Dermis microvascular lymphatic vessel endothelial cell (primary cell): ENCODE data around the gene SPCS2. TPM values are rescaled to one million over a fixed set of nuclear protein-coding genes. Genes with fewer than 3 reads are reported as not detected.
"Not testable (repeated sequence)": the region's sequence is repeated elsewhere in the genome, so short reads cannot be mapped to it uniquely, and the experiment has no call there.

Experiments used
- DNase-seq, 2 donors: peaks; one replicate each; pipeline versions ENCODE4 v3.0.0 to v3.0.0-alpha.2; 2010; ENCODE audit warnings: low read depth in 2 of 2
- total RNA-seq: library from RNA; depleted of rRNA; stranded (reverse); fragments of >200 nt; gene quantifications from 2 replicates; pipeline ENCODE4 v1.2.1, GENCODE V29; 2014

Gene SPCS2
- total RNA-seq, 1 donor from 2014 or later: 10.0 TPM

DNA sequence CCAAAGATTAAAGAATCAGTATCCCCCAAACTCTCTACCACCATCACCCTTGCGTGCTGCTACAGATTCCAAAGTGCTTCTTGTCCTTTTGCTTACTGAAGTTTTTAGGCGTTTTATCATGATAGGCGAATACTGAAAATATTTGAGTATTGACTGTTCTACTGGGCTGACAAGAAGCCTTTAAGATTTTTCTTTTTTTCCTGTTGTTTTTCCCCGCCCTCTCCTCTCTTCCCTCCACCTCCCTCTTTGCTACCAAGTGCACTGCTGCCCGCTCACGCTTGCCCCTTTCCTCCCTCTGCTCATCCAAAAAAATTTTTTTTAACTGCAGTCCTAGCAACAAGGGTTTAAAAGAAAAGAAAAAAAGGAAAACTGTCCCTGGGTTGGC lies 679 bp downstream of the SPCS2 start:
- peak in 1 of 2 donors; percentile 27 for DNase-seq

DNA sequence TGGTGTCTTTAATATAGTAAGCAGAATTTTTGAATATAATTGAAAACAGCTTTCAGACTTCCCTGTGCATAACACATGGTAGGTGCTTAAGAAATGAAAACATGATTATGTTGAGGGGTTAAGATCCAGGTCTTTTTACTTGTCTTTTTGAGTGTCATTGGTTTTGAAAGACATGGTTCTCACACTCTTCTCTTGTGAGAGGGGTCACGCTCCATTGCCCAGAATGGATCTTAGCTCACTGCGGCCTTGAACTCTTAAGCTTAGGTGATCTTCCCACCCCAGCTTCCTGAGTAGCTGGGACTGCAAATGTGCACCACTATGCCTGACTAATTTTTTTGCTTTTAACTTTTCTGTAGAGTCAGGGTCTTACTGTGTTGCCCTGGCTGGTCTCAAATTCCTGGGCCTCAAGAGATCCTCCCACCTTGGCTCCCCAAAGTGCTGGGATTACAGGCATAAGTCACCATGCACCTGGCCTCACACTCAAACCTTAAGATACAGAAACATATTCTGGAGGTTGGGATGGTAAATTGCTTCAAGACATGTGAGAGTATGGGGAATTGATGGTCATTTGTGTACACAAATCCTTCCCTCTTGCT lies 1.4 kb downstream of the SPCS2 start:
- DNase-seq: no peak

- no peak for DNase-seq
Observed at GRCh38 chr11:74951226-74951625, 2.2 kb downstream of the SPCS2 start.

GRCh38 chr11:74952752-74953151 lies 3.7 kb downstream of the SPCS2 start:
- DNase-seq: no peak

- no peak for DNase-seq
Observed at GRCh38 chr11:74953451-74953850, 4.4 kb downstream of the SPCS2 start.

GRCh38 chr11:74954199-74954598 lies 5.1 kb downstream of the SPCS2 start:
- no peak for DNase-seq

DNA sequence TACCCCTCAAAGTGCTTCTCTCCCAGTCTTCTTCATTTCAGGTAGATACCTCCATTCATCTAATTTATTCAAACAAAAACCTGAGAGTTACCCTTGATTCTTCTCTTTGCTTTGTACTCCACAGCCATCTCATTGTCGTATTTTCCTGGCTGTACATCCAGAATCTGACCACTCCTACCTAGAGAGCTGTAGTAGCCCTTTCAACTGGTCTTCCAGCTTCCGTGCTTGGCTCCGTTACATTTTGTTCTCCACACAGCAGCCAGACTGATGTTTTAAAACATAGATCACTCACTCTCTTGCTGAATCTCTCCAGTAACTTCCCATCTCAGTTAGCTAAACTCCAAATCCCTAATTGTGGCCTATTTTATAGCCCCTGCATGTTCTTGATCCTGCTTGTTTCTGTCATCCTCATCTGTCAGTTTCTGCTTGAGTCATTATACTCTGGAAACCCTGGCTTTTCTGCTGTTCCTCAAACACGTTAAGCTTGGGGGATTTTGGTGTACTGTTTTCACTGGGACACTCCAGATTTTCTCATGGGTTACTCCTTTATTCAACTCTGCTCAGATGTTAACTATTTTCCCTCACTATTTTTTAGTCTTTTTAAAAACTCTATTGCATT lies 7.4 kb downstream of the SPCS2 start:
- DNase-seq: no peak

- no peak for DNase-seq
Observed at GRCh38 chr11:74957937-74958629, 9.0 kb downstream of the SPCS2 start.

- DNase-seq: not testable (repeated sequence)
Observed at GRCh38 chr11:74960128-74960527, 11.1 kb downstream of the SPCS2 start.

- peak in 1 of 2 donors; percentile 54 for DNase-seq
Observed at GRCh38 chr11:74966651-74967050, 17.6 kb downstream of the SPCS2 start.

DNA sequence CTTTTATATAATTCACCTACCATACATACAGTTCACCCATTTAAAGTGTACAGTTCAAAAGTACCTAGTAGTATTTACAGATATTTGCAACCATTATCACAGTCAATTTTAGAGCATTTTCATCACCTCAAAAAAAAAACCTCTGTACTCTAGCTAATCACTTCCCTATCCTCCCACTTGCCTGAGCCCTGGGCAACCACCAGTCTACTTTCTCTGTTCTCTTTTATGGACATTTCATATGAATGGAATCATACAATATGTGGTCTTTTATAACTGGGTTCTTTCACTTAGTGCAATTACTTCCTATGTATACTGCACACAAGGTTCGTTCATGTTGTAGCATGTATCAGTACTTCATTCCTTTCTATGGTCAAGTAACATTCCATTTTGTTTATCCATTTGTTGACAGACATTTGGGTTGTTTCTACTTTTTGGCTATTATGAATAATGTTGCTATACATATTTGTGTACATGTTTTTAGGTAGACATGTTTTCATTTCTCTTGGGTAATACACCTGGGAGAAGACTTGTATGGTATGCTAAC lies 21.9 kb downstream of the SPCS2 start:
- no peak for DNase-seq

DNA sequence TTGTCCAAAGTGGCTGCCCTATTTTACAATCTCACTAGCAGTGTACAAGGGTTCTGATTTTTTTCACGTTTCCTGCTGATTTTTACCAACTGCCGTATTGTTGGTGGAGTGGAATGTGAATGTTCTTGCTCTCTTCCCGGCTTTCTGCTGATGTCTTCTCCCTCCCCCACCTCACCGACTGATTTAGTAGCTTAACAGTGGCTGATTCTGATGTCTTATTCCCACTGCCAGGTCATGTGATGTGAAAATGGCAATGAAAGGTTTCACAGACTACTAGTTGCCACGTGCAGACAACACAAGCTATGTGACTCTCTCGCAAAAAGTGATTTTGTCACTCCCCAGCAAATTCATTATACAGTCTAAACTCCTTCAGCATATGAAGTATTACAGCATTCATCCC lies 22.4 kb downstream of the SPCS2 start:
- DNase-seq: no peak

DNA sequence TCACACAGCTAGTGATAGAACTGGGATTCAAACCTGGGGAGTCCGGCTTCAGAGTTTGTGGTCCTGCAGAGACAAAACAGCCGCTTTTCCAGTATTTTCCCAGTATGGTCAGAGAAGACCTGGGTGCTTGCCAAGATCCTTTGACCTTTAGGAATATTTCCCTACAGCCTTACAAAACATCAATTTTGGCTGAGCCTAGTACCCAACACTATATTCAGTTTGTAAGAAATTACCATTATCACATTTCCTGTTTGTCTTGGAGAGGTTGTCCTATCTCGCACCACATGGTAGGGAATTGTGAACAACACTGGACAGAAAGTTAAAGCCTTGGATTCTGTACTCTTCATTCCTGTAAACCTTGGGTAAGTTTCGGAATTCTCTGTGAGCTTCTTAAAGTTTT lies 29.0 kb downstream of the SPCS2 start:
- DNase-seq: peak; percentile 58 to 77

- no peak for DNase-seq
Observed at GRCh38 chr11:74980634-74981033, 31.6 kb downstream of the SPCS2 start.

DNA sequence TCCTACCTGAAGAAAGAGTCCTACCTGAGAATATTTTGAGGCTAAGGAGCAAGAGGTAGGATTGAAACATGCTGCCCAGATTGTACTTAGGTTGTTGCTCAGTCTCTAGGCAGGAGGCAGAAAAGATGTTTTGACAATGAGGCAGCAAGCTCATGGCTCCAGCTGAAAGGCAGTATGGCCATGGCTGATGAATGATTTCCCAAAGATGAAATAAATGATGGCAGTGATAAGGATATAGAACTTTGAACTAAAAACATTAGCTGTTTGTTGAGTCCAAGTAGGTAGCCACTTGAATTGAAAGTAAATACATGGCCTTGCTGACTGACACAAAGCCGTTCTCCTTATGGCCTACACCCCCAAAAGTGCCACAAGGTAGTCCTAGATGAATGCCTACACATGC lies 32.8 kb downstream of the SPCS2 start:
- DNase-seq: no peak

DNA sequence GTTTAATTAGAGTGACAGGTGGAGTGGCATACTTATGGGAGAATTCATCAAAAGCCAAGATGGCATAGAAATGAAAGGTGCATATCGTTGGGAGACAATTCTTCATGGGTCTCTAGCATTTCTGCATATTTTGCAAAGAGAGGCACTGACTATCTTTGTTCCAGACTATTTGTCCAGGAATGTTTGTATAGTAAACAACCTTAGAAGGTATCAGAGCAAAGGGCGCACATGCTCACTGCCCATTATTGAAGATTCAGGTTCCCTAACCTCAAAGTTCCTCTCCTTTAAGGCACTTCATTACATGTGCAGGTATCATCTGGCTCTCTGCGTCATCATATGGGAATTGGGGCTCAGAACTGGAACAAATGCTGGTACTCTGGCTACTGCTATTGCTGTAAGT lies 35.0 kb downstream of the SPCS2 start:
- no peak for DNase-seq

- no peak for DNase-seq
Observed at GRCh38 chr11:74984730-74985129, 35.7 kb downstream of the SPCS2 start.

- DNase-seq: peak; percentile 32 to 86
Observed at GRCh38 chr11:74988541-74989259, 39.6 kb downstream of the SPCS2 start, which contains the start of gene NEU3. TSS of gene NEU3 (plus strand) at chr11:74988933. CDS start at chr11:74989061, 128 bp downstream.

GRCh38 chr11:74989260-74989638 lies 40.2 kb downstream of the SPCS2 start:
- DNase-seq: no peak

DNA sequence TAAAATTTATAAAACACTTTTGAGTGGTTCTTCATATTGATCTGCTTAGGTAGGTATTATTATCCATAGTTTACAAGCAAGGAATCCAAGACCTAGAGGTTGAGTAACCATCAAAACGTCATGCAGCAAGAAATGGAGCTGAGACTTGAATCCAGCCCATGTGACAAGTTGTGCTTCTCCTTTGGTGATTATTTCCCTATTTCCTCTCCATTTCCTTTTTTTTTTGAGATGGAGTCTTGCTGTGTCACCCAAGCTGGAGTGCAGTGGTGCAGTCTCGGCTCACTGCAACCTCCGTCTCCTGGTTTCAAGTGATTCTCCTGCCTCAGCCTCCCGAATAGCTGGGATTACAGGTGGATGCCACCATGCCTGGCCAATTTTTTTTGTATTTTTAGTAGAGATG lies 41.1 kb downstream of the SPCS2 start:
- not testable (repeated sequence) for DNase-seq

DNA sequence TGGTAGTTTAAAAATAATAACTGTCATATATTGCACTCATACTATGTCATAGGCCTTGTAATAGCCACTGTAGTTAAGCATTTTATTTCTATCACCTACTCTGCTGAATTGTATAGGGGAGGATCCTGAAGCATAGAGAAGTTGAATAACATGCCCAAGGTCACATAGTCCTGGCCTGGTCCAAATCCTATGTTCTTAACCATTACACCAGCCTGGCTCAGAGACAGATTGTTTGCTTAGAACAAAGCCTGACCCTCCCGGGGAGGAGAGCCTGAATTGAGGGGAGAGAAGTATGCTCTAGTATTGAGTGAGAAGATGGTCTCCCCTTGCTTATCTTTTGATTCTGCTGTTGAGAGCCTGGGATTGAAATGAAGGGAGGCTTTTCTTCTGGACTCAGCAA lies 41.9 kb downstream of the SPCS2 start:
- DNase-seq: no peak

- DNase-seq: no peak
Observed at GRCh38 chr11:74992852-74993251, 43.8 kb downstream of the SPCS2 start.
